Measurements from ENCODE around the gene PRKD1.

The PRKD1 gene

DNA sequence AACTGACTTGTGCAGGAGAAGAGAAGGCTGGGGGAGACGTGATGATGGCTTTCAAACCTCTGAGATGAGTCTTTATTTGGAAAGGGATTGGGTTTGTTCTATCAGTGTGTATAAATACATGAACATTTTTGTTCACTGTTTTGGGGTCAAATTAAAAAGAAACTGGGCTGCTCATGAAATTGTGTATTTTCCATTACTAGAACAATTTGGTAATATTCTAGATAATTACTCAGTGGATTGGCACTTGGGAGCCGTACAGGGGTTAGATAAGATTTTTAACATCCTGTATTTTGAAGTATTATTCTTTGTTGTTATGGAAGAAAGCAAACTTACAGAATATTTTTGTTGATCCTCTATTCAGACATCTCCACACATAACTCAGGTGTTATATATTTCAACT lies 340.6 kb downstream of the PRKD1 start:
- no peak for TF ChIP-seq NFIC (IDR thresholded peaks at IDR 0.05)

DNA sequence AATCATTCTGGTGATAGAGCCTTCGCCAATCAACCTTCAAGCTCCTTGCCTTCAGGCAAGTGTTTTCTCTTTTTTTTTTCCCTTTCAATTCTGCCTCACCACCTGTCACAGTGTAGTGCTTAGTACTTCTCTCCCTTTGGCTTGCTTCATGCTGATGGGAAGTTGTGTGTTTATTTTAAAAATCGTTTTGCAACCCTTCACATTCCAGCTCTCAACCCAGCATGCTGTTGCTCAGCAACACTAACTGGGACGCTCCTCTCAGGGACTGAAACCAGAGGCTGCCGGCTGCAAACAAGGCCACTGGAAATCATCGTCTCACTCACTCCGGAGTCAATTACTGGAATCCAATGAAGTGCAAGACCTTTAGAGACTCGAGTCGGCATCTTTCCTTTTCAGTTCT lies 342.7 kb downstream of the PRKD1 start:
- TF ChIP-seq CEBPB (IDR thresholded peaks at IDR 0.05) (no peak), RAD21 (IDR thresholded peaks at IDR 0.05; ENCODE audit: low read depth) (no peak), YY1 (IDR thresholded peaks at IDR 0.05; ENCODE audit: low read depth) (no peak), TCF12 (IDR thresholded peaks at IDR 0.05; ENCODE audit: low read depth) (no peak), EGR1 (IDR thresholded peaks at IDR 0.05) (no peak), FOXM1 (IDR thresholded peaks at IDR 0.05; ENCODE audit: borderline replicate concordance, low read depth) (no peak), CREB1 (IDR thresholded peaks at IDR 0.05; ENCODE audit: low read depth) (no peak), ZBTB7A (IDR thresholded peaks at IDR 0.05; ENCODE audit: low read depth) (no peak)
- TF ChIP-seq, protein P1, sequence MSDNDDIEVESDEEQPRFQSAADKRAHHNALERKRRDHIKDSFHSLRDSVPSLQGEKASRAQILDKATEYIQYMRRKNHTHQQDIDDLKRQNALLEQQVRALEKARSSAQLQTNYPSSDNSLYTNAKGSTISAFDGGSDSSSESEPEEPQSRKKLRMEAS (IDR thresholded peaks at IDR 0.05) = no peak
- TF ChIP-seq, protein P2, sequence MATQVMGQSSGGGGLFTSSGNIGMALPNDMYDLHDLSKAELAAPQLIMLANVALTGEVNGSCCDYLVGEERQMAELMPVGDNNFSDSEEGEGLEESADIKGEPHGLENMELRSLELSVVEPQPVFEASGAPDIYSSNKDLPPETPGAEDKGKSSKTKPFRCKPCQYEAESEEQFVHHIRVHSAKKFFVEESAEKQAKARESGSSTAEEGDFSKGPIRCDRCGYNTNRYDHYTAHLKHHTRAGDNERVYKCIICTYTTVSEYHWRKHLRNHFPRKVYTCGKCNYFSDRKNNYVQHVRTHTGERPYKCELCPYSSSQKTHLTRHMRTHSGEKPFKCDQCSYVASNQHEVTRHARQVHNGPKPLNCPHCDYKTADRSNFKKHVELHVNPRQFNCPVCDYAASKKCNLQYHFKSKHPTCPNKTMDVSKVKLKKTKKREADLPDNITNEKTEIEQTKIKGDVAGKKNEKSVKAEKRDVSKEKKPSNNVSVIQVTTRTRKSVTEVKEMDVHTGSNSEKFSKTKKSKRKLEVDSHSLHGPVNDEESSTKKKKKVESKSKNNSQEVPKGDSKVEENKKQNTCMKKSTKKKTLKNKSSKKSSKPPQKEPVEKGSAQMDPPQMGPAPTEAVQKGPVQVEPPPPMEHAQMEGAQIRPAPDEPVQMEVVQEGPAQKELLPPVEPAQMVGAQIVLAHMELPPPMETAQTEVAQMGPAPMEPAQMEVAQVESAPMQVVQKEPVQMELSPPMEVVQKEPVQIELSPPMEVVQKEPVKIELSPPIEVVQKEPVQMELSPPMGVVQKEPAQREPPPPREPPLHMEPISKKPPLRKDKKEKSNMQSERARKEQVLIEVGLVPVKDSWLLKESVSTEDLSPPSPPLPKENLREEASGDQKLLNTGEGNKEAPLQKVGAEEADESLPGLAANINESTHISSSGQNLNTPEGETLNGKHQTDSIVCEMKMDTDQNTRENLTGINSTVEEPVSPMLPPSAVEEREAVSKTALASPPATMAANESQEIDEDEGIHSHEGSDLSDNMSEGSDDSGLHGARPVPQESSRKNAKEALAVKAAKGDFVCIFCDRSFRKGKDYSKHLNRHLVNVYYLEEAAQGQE (IDR thresholded peaks at IDR 0.05; ENCODE audit: low read depth) = no peak
- TF ChIP-seq, protein P3, sequence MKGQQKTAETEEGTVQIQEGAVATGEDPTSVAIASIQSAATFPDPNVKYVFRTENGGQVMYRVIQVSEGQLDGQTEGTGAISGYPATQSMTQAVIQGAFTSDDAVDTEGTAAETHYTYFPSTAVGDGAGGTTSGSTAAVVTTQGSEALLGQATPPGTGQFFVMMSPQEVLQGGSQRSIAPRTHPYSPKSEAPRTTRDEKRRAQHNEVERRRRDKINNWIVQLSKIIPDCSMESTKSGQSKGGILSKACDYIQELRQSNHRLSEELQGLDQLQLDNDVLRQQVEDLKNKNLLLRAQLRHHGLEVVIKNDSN (IDR thresholded peaks at IDR 0.05) = no peak

DNA sequence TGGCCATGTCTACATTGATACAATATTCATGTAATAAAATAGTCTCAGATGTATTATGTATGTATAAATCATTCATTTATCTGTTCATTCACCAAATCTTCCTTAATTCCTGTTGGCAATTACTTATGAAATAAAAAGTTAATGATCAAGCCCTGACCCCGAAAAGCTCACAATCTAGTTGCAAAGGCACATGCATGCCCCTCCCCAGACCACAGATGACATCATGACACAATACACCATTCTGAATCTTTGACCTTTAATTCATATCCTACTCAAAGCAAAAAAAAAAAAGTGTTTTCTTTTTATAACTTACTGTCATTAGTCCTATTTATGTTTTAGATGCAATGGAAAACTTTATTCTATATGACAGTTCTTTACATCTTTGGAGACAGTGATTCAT lies 346.9 kb downstream of the PRKD1 start:
- TF ChIP-seq, protein P1 (IDR thresholded peaks at IDR 0.05) = no peak
- TF ChIP-seq RAD21 (IDR thresholded peaks at IDR 0.05; ENCODE audit: low read depth) (no peak), EGR1 (IDR thresholded peaks at IDR 0.05) (no peak), NFIC (IDR thresholded peaks at IDR 0.05) (no peak), TCF12 (IDR thresholded peaks at IDR 0.05; ENCODE audit: low read depth) (no peak), TAF1 (IDR thresholded peaks at IDR 0.05; ENCODE audit: low read depth) (no peak), CREB1 (IDR thresholded peaks at IDR 0.05; ENCODE audit: low read depth) (no peak), EP300 (IDR thresholded peaks at IDR 0.05; ENCODE audit: borderline replicate concordance) (no peak), TEAD4 (IDR thresholded peaks at IDR 0.05) (no peak), FOXM1 (IDR thresholded peaks at IDR 0.05; ENCODE audit: borderline replicate concordance, low read depth) (no peak), YY1 (IDR thresholded peaks at IDR 0.05; ENCODE audit: low read depth) (no peak), CEBPB (IDR thresholded peaks at IDR 0.05) (no peak), ZBTB7A (IDR thresholded peaks at IDR 0.05; ENCODE audit: low read depth) (no peak)
- TF ChIP-seq, protein P3 (IDR thresholded peaks at IDR 0.05) = no peak
- TF ChIP-seq, protein P2 (IDR thresholded peaks at IDR 0.05; ENCODE audit: low read depth) = no peak

DNA sequence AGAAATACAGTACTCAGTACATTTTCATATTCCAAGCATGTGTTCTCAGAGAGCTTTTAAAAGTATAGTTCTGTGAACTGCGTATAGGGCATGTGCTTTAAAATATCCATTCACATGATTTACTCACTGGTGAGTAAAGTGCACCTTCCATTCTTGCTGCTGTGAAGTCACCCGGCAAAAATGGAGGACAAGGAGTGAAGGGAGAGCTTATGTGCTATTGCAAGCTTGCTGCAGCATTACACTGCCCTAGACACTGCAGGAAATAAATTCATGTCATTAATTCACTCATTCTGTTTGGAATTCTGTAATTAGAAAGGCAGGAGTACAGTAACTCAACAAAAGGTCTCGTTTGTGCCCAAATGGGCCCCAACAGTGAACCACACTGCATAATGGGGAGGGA lies 347.8 kb downstream of the PRKD1 start:
- TF ChIP-seq FOXM1 (IDR thresholded peaks at IDR 0.05; ENCODE audit: borderline replicate concordance, low read depth) (no peak), YY1 (IDR thresholded peaks at IDR 0.05; ENCODE audit: low read depth) (no peak)
- TF ChIP-seq, protein P1 (IDR thresholded peaks at IDR 0.05) = no peak

DNA sequence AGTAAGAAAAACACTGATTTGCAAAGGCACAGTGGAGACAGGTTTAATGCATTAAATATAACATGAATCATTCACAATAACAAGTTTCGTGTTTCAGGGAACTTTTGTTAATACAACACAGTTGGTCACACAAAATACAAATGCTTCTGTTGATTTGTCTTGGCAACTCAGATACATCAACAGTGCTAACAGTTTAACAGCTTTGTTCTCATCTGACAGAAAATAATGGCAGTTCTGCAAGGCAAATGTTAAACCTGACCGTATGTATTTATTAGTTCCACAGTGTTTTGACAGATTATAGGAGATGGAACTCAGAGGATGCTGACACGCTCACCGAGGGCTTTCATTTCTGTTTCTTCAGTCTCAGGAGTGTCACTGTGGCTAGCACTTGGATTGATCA lies 350.7 kb downstream of the PRKD1 start:
- no peak for TF ChIP-seq CREB1 (IDR thresholded peaks at IDR 0.05; ENCODE audit: low read depth)
- TF ChIP-seq YY1 (IDR thresholded peaks at IDR 0.05; ENCODE audit: low read depth) = no peak
- TF ChIP-seq, protein P3 (IDR thresholded peaks at IDR 0.05) = no peak
- TF ChIP-seq, protein P1 (IDR thresholded peaks at IDR 0.05) = no peak
- TF ChIP-seq, protein P2 (IDR thresholded peaks at IDR 0.05; ENCODE audit: low read depth) = no peak
- TF ChIP-seq TCF12 (IDR thresholded peaks at IDR 0.05; ENCODE audit: low read depth) = no peak
- TF ChIP-seq CEBPB (IDR thresholded peaks at IDR 0.05) = no peak
- no peak for TF ChIP-seq FOXM1 (IDR thresholded peaks at IDR 0.05; ENCODE audit: borderline replicate concordance, low read depth)
- TF ChIP-seq TEAD4 (IDR thresholded peaks at IDR 0.05) = no peak
- no peak for TF ChIP-seq EP300 (IDR thresholded peaks at IDR 0.05; ENCODE audit: borderline replicate concordance)
- TF ChIP-seq EGR1 (IDR thresholded peaks at IDR 0.05) = no peak
- TF ChIP-seq TAF1 (IDR thresholded peaks at IDR 0.05; ENCODE audit: low read depth) = no peak
- no peak for TF ChIP-seq RAD21 (IDR thresholded peaks at IDR 0.05; ENCODE audit: low read depth)
- TF ChIP-seq ZBTB7A (IDR thresholded peaks at IDR 0.05; ENCODE audit: low read depth) = no peak
- no peak for TF ChIP-seq NFIC (IDR thresholded peaks at IDR 0.05)

Data from Ishikawa (cell line).